B cell (primary cell): ENCODE data around the gene NEO1. TPM values are rescaled to one million over a fixed set of nuclear protein-coding genes. Genes with fewer than 3 reads are reported as not detected.

ENCODE experiments used
- ATAC-seq: fragments of 200-7000 bp; cut with Tn5 transposase; one replicate; pipeline ENCODE4 v1.10.0; 2021; ENCODE audit warnings: low read depth, mild to moderate bottlenecking, moderate number of reproducible peaks, moderate library complexity
- CTCF ChIA-PET: fragments of 350-600 bp; sonication (Branson Sonifier 250); formaldehyde crosslinking; loops from one replicate; lab custom pipeline; 2021; ENCODE audit warnings: antibody characterized with exemption, inconsistent platforms; lab: Charles Lee
- POLR2A ChIA-PET: fragments of 350-600 bp; sonication (Branson Sonifier 250); formaldehyde crosslinking; loops from one replicate; lab custom pipeline; 2021; ENCODE audit warnings: antibody characterized with exemption; lab: Charles Lee
- DNase-seq: peaks from one replicate; pipeline ENCODE4 v3.0.0; 2013
- H2AFZ ChIP-seq: 2 replicates; pipeline ENCODE4 v1.6.1; 2012; ENCODE audit warnings: mild to moderate bottlenecking, low read depth, low read length; ENCODE audit not compliant: insufficient read depth, poor library complexity, severe bottlenecking
- H3K27ac ChIP-seq, 2 donors: 1 replicate in 1 of 2; 2 replicates in 1 of 2; pipeline ENCODE4 v1.5.1; 2012 to 2013; ENCODE audit warnings: low read length in 2 of 2, mild to moderate bottlenecking in 2 of 2, moderate library complexity in 1 of 2
- H3K27me3 ChIP-seq, 4 experiments: fragments of 200-600 bp in 1 of 4; sonication (generic) in 1 of 4; replicated peaks in 1 of 4; 1 replicate in 2 of 4; 2 replicates in 2 of 4; pipeline versions ENCODE4 v1.6.1 to v1.7.0; 2013 to 2016; ENCODE audit warnings: low read length in 3 of 4, mild to moderate bottlenecking in 2 of 4, mixed read lengths in 1 of 4, moderate library complexity in 1 of 4; ENCODE audit not compliant: insufficient read depth in 4 of 4, control insufficient read depth in 3 of 4; ENCODE audit errors: control extremely low read depth in 1 of 4
- H3K36me3 ChIP-seq, 2 experiments: replicated peaks in 1 of 2; 1 replicate in 1 of 2; 2 replicates in 1 of 2; pipeline versions ENCODE4 v1.6.1 to v1.7.1; 2013; ENCODE audit warnings: low read length in 1 of 2; ENCODE audit not compliant: insufficient read depth in 2 of 2, control insufficient read depth in 1 of 2; ENCODE audit errors: control extremely low read depth in 1 of 2, extremely low read depth in 1 of 2
- H3K4me1 ChIP-seq, 2 donors: fragments of 200-600 bp in 1 of 2; sonication (generic) in 1 of 2; 1 replicate in 1 of 2; 2 replicates in 1 of 2; pipeline versions ENCODE4 v1.5.1 to v1.6.1; 2013 to 2017; ENCODE audit warnings: low read length in 2 of 2; ENCODE audit not compliant: control insufficient read depth in 2 of 2, insufficient read depth in 2 of 2
- H3K4me2 ChIP-seq: replicated peaks from 2 replicates; pipeline ENCODE3; 2012; ENCODE audit warnings: mild to moderate bottlenecking, low read depth, low read length; ENCODE audit not compliant: poor library complexity, severe bottlenecking
- H3K4me3 ChIP-seq, 5 experiments: fragments of 200-600 bp in 1 of 5; sonication (generic) in 1 of 5; 1 replicate in 3 of 5; 2 replicates in 2 of 5; pipeline versions ENCODE4 v1.5.1 to v1.7.0; 2011 to 2016; ENCODE audit warnings: low read length in 4 of 5, mild to moderate bottlenecking in 4 of 5, low read depth in 2 of 5, control low read depth in 1 of 5, moderate library complexity in 1 of 5; ENCODE audit not compliant: insufficient read depth in 1 of 5; ENCODE audit errors: control extremely low read depth in 1 of 5, extremely low read depth in 1 of 5
- H3K79me2 ChIP-seq: fragments of 200-600 bp; sonication (generic); one replicate; pipeline ENCODE4 v1.6.0; 2016; ENCODE audit warnings: low read length; ENCODE audit not compliant: control insufficient read depth, insufficient read depth
- H3K9ac ChIP-seq: fragments of 200-600 bp; sonication (generic); 2 replicates; pipeline ENCODE4 v1.6.1; 2017; ENCODE audit warnings: mild to moderate bottlenecking, low read length, moderate library complexity
- H3K9me3 ChIP-seq, 3 donors: one replicate each; pipeline versions ENCODE4 v1.6.1 to v1.7.1; 2013; ENCODE audit warnings: low read length in 2 of 3; ENCODE audit not compliant: control insufficient read depth in 2 of 3, insufficient read depth in 1 of 3; ENCODE audit errors: control extremely low read depth in 1 of 3
- H4K20me1 ChIP-seq: 2 replicates; pipeline ENCODE4 v1.6.0; 2012; ENCODE audit warnings: mild to moderate bottlenecking, low read length; ENCODE audit not compliant: insufficient read depth, control insufficient read depth, poor library complexity, severe bottlenecking
- H3K27ac Mint-ChIP-seq: one replicate; pipeline ENCODE4 v1.8.0; 2021; ENCODE audit warnings: mixed read lengths
- H3K27me3 Mint-ChIP-seq: one replicate; pipeline ENCODE4 v1.8.0; 2021; ENCODE audit warnings: mixed read lengths
- H3K4me1 Mint-ChIP-seq: one replicate; pipeline ENCODE4 v1.8.0; 2021; ENCODE audit warnings: mixed read lengths
- H3K4me3 Mint-ChIP-seq: one replicate; pipeline ENCODE4 v1.8.0; 2021; ENCODE audit warnings: mixed read lengths
- H3K9me3 Mint-ChIP-seq: one replicate; pipeline ENCODE4 v1.8.0; 2022; ENCODE audit warnings: mixed read lengths; ENCODE audit not compliant: insufficient read depth
- CTCF ChIP-seq: fragments of 200-600 bp; IDR thresholded peaks from one replicate; pipeline ENCODE4 v1.8.0; 2022; ENCODE audit warnings: antibody characterized with exemption, mild to moderate bottlenecking
- EZH2 ChIP-seq: IDR thresholded peaks from 2 replicates; pipeline ENCODE4 v1.6.1; 2012; ENCODE audit warnings: borderline replicate concordance, low read depth, mild to moderate bottlenecking, moderate library complexity, low read length; ENCODE audit not compliant: insufficient read depth, poor library complexity, severe bottlenecking
- WGBS: methylation state at CpG from one replicate; pipeline ENCODE4 v1.1.5; 2013; ENCODE audit warnings: missing lambda C conversion rate; ENCODE audit not compliant: insufficient coverage; 5-methylcytosine and 5-hydroxymethylcytosine counted together
- intact Hi-C: fragments of 100-400 bp; cut with micrococcal nuclease; formaldehyde crosslinking; loops from one replicate; pipeline ENCODE4 v1.10.0; 2022
- polyA plus RNA-seq: library from polyadenylated mRNA; depleted of rRNA; stranded (reverse); fragments of >200 nt; gene quantifications from 2 replicates; pipeline ENCODE4 v1.2.3, GENCODE V29; 2012
- total RNA-seq, 2 donors: library from RNA; stranded (reverse); fragments of 120-200 nt in 1 of 2; gene quantifications; 1 replicate in 1 of 2; 2 replicates in 1 of 2; pipeline versions ENCODE4 v1.2.3 to v1.2.4, GENCODE V29; 2013 to 2022

Gene NEO1
- total and polyA plus RNA-seq, 2 donors (not counting 1 experiment from before 2014, with no cell fraction given) = 1.3 to 3.9 TPM

- H3K27ac Mint-ChIP-seq = peak overlapping the region; percentile 37
- peak; percentile 10 for ATAC-seq
Observed at GRCh38 chr15:73317651-73318462, 265.6 kb downstream of the NEO1 start.

More at GRCh38 chr15:73317651-73318462, 265.6 kb downstream of the NEO1 start:
- Mint-ChIP-seq H3K4me3 (peak overlapping the region; percentile 19), H3K4me1 (peaks cover 18% of the 10 kb centered on the region), H3K9me3 (no peaks in the 10 kb centered on the region), H3K27me3 (peaks cover 13% of the 10 kb centered on the region)
- intact Hi-C loops = no loop called here
- ChIA-PET CTCF (interaction anchor here (0.8 kb wide), 1 partner anchor 387 kb away, joined by 3 read pairs; no protein-coding TSS in a partner anchor), POLR2A (no interaction called here)
- TF ChIP-seq CTCF (no peak), EZH2 (no peak)
- Histone ChIP-seq H3K27me3 (peaks cover 0 to 5% (median 0%) of the 10 kb centered on the region in 4 experiments), H2AFZ (peak overlapping the region; percentile 36), H3K9me3 (no peaks in the 10 kb centered on the region), H3K4me3 (no peak overlapping the region), H3K27ac (peak overlapping the region in 1 of 2 donors; percentile 10), H3K36me3 (no peaks in the 10 kb centered on the region), H3K79me2 (no peaks in the 10 kb centered on the region), H4K20me1 (no peaks in the 10 kb centered on the region), H3K4me2 (peak overlapping the region; percentile 57), H3K9ac (peak overlapping the region; percentile 7), H3K4me1 (peaks cover 13 to 22% of the 10 kb centered on the region in 2 donors)
- 82% methylated on average over 14 of the region's 16 CpGs for WGBS
- no peak for DNase-seq
